Right renal pelvis (tissue), 4 donors: ENCODE measurements around the gene EBLN1. TPM values are rescaled to one million over a fixed set of nuclear protein-coding genes. Genes with fewer than 3 reads are reported as not detected.
"Not testable (repeated sequence)": the region's sequence is repeated elsewhere in the genome, so short reads cannot be mapped to it uniquely, and the experiment has no call there.

Experiments
- DNase-seq, 4 donors: peaks; one replicate each; pipeline ENCODE4 v3.0.0-alpha.2; 2013; ENCODE audit warnings: low read depth in 4 of 4, low spot score in 3 of 4, missing footprints in 1 of 4
- polyA plus RNA-seq, 4 donors: library from polyadenylated mRNA; unstranded; fragments of 120-200 nt; gene quantifications; one replicate each; pipeline ENCODE4 v1.2.1, GENCODE V29; 2013; ENCODE audit not compliant: insufficient read length in 4 of 4

EBLN1 gene
- polyA plus RNA-seq, 4 donors = 0.04 to 0.17 TPM; not detected in 2

DNA sequence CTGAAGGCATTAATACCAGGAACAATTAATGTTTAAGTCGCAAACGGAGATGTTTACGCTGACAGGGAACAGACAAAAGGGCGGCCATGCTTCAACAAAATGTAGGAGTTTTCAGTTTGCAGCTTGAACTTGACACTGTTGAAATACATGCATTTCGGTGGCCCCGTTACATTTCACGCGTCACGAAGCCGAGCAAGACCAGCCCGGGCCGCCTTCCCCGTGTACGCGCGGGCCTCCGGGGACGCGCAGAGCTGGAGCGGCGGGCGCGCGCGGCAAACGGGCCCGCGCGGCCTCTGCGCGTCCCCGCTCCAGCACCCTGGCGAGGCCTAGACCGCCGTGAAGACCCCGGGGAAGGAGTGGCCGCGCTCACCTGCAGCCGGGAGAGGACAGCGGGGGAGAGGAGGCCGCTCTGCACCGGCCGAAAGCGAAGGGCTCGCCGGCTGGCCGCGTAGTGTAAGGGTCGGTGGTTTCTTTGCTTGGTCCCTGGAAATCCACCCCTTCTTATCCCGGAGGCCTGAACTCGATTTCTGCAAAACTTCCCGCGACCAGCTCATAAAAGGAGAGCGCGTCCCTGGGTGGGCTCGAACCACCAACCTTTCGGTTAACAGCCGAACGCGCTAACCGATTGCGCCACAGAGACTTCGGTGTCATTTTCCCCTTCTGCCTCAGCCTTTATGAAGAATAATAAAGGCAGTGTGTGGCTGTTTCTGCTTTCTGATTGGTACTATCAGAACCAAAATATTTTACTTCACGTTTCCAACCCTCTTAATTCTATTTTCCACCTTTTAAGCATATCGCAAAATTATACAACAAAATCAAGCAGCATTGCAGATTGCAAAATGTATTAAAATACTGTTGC is 11.4 kb upstream of the EBLN1 start:
- peak; percentile 80 to 89 (median 86) for DNase-seq

DNA sequence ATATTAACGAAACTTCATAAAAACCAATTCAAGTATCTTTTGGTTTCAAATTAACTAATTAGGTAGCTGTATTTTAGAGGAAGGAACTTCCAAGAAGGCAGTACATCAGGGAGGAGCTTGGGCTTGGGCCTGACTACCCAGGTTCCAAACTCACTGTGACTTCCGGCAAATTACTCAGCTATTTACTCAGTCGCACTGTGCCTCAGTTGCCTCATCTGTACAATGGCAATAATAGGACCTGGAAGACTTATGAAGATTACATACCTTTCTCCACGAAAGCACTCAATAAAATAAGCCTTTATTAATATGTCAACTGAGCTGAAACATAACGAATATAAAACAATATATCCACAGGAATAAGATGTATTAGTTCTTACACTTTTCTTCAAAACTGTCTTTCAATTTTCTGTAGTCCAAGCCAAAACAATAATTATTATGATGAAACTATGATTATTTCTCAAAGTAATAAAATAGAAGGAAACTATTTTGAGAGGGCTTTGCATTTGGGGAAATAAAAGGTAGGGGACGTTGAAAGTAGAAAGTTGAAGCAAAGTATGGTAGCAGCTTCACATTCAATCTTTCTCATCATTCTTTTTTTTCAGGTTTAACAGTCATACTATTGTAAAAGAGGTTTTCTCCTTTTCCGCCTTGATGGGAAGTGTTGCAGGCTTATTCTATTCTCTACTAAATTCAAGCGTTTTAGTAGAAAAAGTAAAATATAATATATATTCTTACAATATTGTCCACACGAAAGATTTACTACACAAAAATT is 10.5 kb upstream of the EBLN1 start:
- no peak for DNase-seq

GRCh38 chr10:22226599-22226998 is 8.8 kb upstream of the EBLN1 start:
- DNase-seq = no peak

DNA sequence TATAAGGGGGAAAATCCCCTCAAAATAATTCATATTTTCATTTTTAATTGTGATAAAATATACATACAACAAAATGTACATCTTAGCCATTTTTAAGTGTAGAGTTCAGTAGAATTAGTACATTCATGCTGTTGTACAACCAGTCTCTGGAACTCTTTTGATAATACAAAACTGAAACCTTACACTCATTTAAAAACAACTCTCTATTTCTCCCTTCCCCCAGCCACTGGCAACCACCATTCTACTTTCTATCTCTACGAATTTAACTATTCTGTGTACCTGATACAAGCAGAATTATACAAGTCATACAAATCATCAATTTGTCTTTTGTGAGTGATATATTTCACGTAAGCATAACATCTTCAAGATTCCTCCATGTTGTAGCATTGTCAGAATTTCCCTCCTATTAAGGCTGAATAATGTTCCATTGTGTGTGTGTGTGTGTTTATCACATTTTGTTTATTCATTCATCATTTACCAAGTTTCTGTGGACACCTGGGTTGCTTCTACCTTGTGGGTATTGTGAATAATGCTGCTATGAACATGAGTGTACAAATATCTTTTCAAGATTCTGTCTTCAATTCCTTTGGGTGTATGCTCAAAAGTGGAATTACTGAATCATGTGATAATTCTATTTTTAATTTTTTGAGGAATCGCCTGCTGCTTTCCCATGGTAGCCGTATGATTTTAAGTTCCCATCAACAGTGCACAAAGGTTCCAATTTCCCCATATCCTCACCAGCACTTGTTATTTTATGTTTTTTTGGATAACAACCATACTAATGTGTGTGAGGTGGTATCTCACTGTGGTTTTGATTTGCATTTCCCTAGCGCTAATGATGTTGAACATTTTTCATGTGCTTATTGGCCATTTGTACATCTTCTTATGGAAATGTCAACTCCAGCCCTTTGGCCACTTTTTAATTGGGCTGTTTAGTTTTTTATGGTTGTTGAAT is 4.7 kb upstream of the EBLN1 start:
- no peak for DNase-seq

DNA sequence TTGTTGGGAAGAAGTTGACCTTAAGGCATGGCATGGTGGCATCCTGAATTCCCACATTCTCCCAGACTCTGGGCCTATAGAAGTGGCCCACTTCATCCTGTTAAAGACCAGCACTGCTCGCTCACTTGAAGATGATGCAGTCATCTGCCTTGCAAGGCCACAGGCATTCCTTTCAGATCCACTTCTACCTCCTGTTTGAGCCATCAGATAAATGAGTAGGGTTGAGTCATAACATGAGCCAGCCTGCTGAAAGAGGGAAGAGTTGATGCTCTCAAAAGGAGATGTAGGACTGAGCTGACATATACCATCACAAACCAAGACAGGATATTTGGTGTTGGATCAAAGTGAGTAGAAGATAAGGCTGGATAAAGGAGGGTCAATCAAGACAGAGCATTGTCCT is 1.5 kb upstream of the EBLN1 start:
- DNase-seq = no peak

DNA sequence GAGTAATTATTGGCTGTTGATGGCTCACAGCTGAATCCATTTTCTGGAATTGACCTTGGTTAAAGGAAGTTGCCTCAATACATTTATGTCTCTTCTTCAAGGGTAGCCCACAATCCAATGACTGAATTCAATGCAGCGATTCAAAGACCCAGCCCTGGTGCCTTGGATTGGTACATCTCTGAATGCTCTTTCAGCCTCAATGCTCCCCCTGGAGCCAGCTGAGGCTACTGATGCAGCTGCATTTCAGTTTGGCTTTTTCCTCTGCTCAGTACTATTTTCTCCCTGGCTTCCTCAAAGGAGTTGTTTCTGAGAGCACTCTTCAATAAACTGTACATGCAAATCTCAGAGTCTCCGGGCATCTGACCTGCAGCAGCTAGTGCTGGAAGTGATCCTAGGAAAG is 633 bp upstream of the EBLN1 start:
- no peak for DNase-seq

DNA sequence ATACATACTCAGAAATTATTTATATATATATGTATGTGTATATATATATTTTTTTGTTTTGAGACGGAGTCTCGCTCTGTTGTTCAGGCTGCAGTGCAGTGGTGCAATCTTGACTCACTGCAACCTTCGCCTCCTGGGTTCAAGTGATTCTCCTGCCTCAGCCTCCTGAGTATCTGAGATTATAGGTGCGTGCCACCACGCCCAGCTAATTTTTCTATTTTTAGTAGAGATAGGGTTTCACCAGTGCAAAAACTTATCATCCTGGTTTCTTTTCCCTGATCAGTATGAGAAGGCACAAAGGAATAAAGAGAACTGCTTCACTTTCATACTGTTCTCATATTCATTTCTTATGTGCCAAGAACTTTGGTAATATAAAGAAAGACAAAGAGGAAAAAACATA is 731 bp downstream of the EBLN1 start:
- DNase-seq = not testable (repeated sequence)

- DNase-seq = no peak
Observed at GRCh38 chr10:22210267-22210666, 7.5 kb downstream of the EBLN1 start.

DNA sequence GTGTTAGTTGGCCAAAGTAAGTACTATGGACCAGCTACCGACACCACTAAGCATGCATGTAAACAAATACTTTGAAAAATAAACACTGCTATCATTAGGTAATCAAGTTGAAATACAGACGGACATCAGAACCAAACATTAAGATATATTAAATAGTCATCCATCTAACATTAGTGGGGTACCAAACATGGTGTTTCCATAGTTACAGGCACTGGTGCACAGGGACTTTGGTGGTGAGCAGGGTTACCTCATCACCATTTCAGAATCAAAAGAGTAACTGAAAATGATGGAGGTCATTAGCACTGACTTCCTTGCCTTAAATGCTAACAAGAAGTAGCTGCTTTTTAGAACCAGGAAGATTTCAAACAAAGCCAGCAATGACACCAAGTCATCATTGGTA is 23.9 kb downstream of the EBLN1 start:
- DNase-seq = no peak

- DNase-seq = no peak
Observed at GRCh38 chr10:22185586-22185985, 32.2 kb downstream of the EBLN1 start.

DNA sequence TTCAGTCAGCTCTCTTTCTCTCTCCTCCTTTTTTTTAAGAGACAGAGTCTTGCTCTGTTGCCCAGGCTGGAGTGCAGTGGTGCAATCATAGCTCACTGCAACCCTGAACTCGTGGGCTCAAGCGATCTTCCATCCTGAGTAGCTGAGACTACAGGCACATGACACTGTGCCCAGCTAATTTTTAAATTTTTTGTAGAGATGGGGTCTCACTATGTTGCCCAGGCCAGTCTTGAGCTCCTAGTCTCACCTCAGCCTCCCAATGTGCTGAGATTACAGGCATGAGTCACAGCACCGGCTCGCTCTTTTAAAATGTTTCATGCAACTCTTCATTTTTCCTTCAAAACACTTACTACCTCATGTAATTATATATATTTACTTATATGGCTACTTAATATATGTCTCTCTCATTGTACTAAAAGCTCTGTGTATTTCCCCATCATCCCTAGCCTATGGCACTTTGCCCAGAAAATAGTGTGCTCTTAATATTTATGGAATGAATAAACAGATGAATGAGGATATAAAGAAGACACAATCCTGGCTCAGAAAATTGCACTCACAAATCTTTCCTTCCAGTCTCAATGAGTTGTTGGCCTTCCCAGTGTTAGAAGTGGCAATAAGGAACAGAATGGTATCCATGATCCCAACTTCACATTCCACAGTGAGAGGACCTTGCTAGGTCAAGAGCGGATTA is 33.9 kb downstream of the EBLN1 start:
- DNase-seq = peak; percentile 5 to 59 (median 38)

GRCh38 chr10:22180724-22181123 is 37.1 kb downstream of the EBLN1 start:
- DNase-seq = no peak

DNA sequence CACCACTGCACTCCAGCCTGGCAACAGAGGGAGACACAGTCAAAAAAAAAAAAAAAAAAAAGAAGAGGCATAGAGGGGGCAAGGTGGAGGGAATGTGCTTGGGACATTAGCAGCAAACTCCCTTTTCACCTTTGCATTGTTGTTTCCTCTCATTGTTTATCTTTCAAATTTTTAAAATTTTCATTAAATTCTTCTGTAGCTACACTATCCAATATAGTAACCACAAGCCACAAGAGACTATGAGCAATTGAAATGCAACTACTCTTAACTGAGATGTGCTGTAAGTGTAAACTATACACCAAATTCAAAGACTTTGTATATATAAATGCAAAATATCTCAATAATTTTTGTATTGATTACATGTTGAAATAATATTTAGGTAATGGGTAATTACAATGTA is 43.4 kb downstream of the EBLN1 start:
- DNase-seq = no peak

GRCh38 chr10:22171131-22171530 is 46.7 kb downstream of the EBLN1 start:
- no peak for DNase-seq

- DNase-seq = no peak
Observed at GRCh38 chr10:22170582-22170981, 47.2 kb downstream of the EBLN1 start.

DNA sequence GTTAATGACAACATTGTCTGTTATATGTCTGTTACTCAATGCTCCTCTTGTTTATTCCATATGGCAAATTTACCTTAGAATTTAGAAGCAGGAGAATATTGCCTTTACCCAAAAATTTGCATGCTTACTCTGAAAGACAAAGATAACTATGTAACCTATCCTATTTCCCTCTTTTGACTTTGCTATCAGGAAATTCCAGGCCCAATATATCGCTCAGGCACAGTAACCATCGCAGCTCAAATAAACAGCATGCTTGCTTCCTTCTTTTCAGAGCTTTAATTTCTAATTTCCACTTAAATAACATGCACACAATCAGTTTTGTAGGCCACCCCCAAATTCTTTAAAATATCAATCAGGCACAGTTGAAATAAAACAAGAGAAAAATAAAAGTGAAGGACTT is 57.8 kb downstream of the EBLN1 start:
- DNase-seq = no peak

GRCh38 chr10:22159180-22159579 is 58.6 kb downstream of the EBLN1 start:
- DNase-seq = no peak
